Stimulated activated CD8-positive, alpha-beta memory T cell treated with anti-CD3 and anti-CD28 coated beads, Interleukin-12 subunit alpha, Interleukin-12 subunit beta, amount 100 ng/mL, for 24 hours (primary cell): ENCODE results near the gene FTH1.
"Not testable (repeated sequence)": the region's sequence is repeated elsewhere in the genome, so short reads cannot be mapped to it uniquely, and the experiment has no call there.

Source experiments
- DNase-seq: peaks from one replicate; pipeline ENCODE4 v3.0.0-alpha.2; 2020; ENCODE audit errors: extremely low read depth

The FTH1 gene

GRCh38 chr11:61963282-61964057 lies 4.0 kb downstream of the FTH1 start:
- no peak for DNase-seq

- no peak for DNase-seq
Observed at GRCh38 chr11:61963016-61963281, 4.5 kb downstream of the FTH1 start.

GRCh38 chr11:61962213-61963015 lies 5.0 kb downstream of the FTH1 start:
- DNase-seq: no peak

DNA sequence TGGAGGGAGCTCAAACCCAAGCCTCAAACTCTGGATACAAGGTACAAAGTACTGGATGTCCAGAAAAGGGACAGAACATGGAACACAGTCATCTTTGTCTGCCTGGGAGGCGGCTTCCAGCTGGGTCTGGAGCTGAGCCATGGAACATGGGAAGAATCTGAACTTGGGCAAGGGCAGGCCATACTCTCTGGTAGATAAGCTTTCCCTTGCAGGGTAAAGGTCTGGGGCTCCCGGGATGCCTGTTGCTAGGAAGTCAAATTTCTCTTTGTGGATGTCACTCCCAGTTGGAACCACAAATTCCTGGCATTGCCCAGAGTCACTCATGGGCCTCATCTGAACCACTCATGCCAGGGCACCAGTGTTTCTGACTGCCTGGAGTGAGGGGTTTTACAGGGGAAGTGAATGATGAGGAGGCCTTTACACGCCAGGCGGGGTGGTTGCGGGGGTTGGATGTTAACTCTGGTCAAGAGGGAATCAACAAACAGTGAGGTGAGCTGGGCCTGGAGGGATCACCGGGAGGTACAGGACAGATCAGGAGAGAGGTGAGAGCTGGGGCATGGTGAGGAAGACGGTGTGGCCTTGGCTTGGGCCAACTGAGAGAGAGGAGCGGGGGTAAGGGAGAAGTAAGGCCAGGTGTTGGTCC lies 5.7 kb downstream of the FTH1 start:
- no peak for DNase-seq

DNA sequence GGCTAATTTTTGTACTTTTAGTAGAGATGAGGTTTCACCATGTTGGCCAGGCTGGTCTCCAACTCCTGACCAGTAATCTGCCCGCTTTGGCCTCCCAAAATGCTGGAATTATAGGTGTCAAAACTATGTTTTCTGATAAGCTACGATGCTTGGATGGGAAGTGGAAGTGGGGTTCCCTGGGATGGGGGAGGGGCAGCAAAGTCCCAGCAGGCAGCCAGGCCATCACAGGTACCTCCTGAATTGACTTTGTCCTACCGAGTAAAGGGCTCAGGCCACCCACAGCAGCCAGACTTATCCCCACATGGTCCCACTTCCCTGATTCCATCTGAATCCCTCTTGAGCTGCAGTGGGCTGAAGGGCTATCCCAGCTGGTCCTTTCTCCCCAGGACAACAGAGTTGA lies 6.9 kb downstream of the FTH1 start:
- DNase-seq: no peak

- DNase-seq: no peak
Observed at GRCh38 chr11:61959678-61960077, 7.8 kb downstream of the FTH1 start.

DNA sequence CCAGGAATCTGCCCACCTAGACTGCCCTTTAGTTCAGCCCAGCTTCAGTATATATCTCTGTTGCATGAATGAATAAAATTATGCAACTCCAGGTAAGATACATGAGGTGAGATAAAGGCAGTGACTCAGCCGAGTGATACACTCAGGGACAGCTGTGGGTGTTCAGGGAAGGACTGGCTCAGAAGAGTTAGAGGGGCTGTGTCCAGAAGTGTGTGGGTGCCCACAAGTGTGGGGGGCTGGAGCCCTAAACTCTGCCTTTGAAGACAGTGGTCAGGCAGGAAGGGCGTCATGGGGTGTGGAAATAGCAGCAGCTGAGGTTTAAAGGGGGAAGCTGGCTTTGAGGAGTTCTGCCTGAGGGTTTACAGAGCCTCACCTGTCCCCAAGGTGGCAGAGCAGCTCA lies 8.3 kb downstream of the FTH1 start:
- no peak for DNase-seq

DNA sequence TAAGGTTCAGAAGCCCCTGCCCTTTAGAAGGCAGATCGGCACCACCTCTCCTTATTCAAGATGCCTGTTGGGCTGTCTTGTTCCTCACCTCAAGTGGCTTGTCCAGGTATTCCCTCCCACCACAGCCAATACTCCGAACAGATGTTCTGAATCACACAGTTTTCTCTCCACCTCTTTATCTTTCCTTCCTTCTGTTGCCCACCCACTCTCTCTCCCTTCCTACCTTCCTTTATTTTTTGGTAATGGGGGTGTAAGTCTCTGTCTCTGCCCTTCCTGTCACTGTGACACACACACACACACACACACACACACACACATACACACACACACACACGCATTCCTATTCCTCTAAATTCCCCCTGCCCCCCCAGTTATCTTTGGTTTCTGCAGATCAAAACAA lies 8.8 kb downstream of the FTH1 start:
- DNase-seq: no peak

GRCh38 chr11:61957021-61957770 lies 10.2 kb downstream of the FTH1 start:
- DNase-seq: no peak

DNA sequence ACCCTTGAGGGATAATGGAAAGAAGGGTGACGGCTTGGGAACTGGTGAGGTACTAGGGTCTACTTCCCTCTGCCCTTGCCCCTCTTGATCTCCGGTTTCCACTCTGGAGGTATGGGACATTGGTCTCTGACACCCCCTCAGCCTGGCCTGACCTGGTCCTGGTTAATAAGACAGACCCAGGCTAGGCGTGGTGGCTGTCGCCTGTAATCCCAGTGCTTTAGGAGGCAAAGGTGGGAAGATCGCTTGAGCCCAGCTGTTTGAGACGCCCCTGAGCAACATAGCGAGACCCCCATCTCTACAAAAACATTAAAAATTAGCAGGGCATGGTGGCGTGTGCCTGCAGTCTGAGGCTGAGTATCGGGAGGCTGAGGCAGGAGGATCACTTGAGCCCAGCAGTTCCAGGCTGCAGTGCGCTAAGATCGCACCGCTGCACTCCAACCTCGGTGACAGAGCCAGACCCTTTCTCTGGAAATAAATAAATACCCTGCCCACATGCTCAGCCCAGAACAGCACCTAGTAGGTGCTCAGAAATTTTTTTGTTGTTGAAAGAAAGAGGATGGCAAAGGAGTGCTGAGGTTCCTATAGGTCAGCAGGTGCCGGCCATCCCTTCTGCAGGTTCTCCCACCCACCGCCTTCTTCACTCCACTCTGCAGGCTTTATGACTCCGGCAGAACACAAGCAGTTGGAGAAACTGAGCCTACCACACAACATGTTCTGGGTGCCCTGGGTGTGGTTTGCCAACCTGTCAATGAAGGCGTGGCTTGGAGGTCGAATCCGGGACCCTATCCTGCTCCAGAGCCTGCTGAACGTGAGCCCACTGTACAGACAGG lies 11.0 kb downstream of the FTH1 start:
- DNase-seq: no peak

- DNase-seq: no peak
Observed at GRCh38 chr11:61955422-61956135, 11.9 kb downstream of the FTH1 start.

DNA sequence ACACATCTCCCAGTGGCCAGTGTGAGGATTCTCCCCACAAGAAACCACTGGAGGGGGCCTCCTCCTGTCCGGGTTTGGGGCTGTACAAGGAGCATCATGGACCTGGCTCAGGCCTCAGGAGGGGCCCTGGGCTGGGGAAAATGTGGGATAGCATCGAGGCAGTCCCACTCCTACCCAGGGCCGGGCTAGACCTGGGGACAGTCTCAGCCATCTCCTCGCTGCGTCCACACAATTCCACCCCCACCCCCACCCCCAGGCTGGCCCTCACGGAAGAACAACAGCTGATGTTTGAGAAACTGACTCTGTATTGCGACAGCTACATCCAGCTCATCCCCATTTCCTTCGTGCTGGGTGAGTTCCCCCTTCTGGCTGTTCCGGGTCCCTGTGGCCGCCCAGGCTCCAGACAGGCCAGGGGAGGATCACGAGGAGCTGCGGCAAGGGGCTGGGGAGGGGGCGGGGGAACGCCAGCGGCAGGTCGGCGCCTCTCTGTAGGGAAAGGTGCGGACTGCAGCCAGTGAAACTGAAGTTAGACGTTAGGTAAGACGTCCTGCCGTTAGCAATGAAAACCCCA lies 12.5 kb downstream of the FTH1 start:
- DNase-seq: no peak

- DNase-seq: no peak
Observed at GRCh38 chr11:61954106-61954850, 13.2 kb downstream of the FTH1 start.

GRCh38 chr11:61953632-61954031 lies 13.8 kb downstream of the FTH1 start:
- not testable (repeated sequence) for DNase-seq

DNA sequence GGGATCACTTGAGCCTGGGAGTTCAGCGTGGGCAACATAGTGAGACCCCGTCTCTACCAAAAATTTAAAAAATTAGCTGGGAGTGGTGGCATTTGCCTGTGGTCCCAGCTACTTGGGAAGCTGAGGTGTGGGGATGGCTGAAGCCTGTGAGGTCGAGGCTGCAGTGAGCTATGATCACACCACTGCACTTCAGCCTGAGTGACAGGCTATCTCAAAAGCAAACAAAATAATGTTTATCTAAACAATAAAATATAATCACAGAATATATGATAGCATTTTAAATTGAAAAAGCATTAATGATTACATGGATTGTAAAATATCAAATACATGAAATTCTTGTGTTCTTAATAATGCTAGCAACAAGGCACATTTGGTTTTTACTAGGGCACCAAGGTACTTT lies 14.6 kb downstream of the FTH1 start:
- no peak for DNase-seq

GRCh38 chr11:61951484-61952135 lies 15.8 kb downstream of the FTH1 start:
- no peak for DNase-seq

DNA sequence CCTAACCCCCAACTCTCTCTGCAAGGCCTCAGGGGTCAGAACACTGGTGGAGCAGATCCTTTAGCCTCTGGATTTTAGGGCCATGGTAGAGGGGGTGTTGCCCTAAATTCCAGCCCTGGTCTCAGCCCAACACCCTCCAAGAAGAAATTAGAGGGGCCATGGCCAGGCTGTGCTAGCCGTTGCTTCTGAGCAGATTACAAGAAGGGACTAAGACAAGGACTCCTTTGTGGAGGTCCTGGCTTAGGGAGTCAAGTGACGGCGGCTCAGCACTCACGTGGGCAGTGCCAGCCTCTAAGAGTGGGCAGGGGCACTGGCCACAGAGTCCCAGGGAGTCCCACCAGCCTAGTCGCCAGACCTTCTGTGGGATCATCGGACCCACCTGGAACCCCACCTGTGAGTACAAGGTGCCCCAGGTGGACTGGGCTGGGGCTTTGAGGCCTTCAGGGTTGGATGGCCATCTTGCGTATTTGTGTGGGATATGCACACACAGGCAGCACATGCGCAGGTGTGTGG lies 17.3 kb downstream of the FTH1 start, which contains the start of gene BEST1:
BEST1 (plus strand) TSS at position 317 of the 513 bp plus-strand sequence. CDS start 1,456 bp downstream, outside the sequence.
- DNase-seq: no peak

GRCh38 chr11:61949169-61950034 lies 18.0 kb downstream of the FTH1 start:
- DNase-seq: no peak
